Mesenchymal stem cell (in vitro differentiated cells and primary cell): Measurements from ENCODE around the gene CCNF.
"Not testable (repeated sequence)": the region's sequence is repeated elsewhere in the genome, so short reads cannot be mapped to it uniquely, and the experiment has no call there.

Experiments used
- DNase-seq: peaks from one replicate; pipeline ENCODE4 v3.0.0-alpha.2; 2013
- H2AFZ ChIP-seq: one replicate; pipeline ENCODE4 v1.6.1; 2013; ENCODE audit warnings: low read depth, mild to moderate bottlenecking, control low read depth, inconsistent platforms, low read length, moderate library complexity
- H2AK5ac ChIP-seq: 2 replicates; pipeline ENCODE4 v1.6.1; 2013; ENCODE audit warnings: low read length, moderate library complexity, mild to moderate bottlenecking, inconsistent platforms; ENCODE audit not compliant: severe bottlenecking
- H2BK120ac ChIP-seq: one replicate; pipeline ENCODE4 v1.6.1; 2013; ENCODE audit warnings: low read depth, mild to moderate bottlenecking, inconsistent platforms, low read length, moderate library complexity
- H2BK12ac ChIP-seq, 2 experiments: one replicate each; pipeline ENCODE4 v1.6.1; 2013; ENCODE audit warnings: inconsistent platforms in 2 of 2, low read length in 2 of 2, mild to moderate bottlenecking in 2 of 2, moderate library complexity in 2 of 2, control low read depth in 1 of 2
- H2BK15ac ChIP-seq: one replicate; pipeline ENCODE4 v1.6.1; 2013; ENCODE audit warnings: mild to moderate bottlenecking, low read depth, inconsistent platforms; ENCODE audit not compliant: poor library complexity, severe bottlenecking
- H2BK5ac ChIP-seq: 2 replicates; pipeline ENCODE4 v1.6.1; 2013; ENCODE audit warnings: low read depth, mild to moderate bottlenecking, low read length, control low read depth, inconsistent platforms; ENCODE audit not compliant: poor library complexity, severe bottlenecking
- H3K14ac ChIP-seq, 2 experiments: one replicate each; pipeline ENCODE4 v1.6.1; 2013; ENCODE audit warnings: inconsistent platforms in 2 of 2, low read length in 2 of 2, control low read depth in 1 of 2, mild to moderate bottlenecking in 1 of 2, moderate library complexity in 1 of 2
- H3K18ac ChIP-seq, 2 experiments: one replicate each; pipeline ENCODE4 v1.6.1; 2013; ENCODE audit warnings: inconsistent platforms in 2 of 2, low read length in 2 of 2, control low read depth in 1 of 2, low read depth in 1 of 2, mild to moderate bottlenecking in 1 of 2
- H3K23ac ChIP-seq, 2 experiments: one replicate each; pipeline ENCODE4 v1.6.1; 2013; ENCODE audit warnings: inconsistent platforms in 2 of 2, low read length in 2 of 2, mild to moderate bottlenecking in 2 of 2, moderate library complexity in 2 of 2, control low read depth in 1 of 2
- H3K27ac ChIP-seq: 2 replicates; pipeline ENCODE4 v1.5.1; 2013; ENCODE audit warnings: mild to moderate bottlenecking, moderate library complexity, low read length, control low read depth, inconsistent platforms; ENCODE audit not compliant: poor library complexity, severe bottlenecking
- H3K27me3 ChIP-seq, 2 experiments: 2 replicates each; pipeline versions ENCODE4 v1.6.1 to v1.7.0; 2013; ENCODE audit warnings: low read length in 2 of 2, mild to moderate bottlenecking in 2 of 2, moderate library complexity in 2 of 2, control low read depth in 1 of 2, inconsistent platforms in 1 of 2; ENCODE audit not compliant: control insufficient read depth in 1 of 2, insufficient read depth in 1 of 2
- H3K36me3 ChIP-seq, 2 experiments: 2 replicates each; pipeline versions ENCODE4 v1.6.1 to v1.7.0; 2013; ENCODE audit warnings: low read length in 2 of 2, control low read depth in 1 of 2, inconsistent platforms in 1 of 2, low read depth in 1 of 2, mild to moderate bottlenecking in 1 of 2; ENCODE audit not compliant: insufficient read depth in 2 of 2, control insufficient read depth in 1 of 2
- H3K4ac ChIP-seq, 2 experiments: one replicate each; pipeline ENCODE4 v1.6.1; 2013; ENCODE audit warnings: inconsistent platforms in 2 of 2, low read length in 2 of 2, mild to moderate bottlenecking in 2 of 2, moderate library complexity in 2 of 2, control low read depth in 1 of 2, low read depth in 1 of 2
- H3K4me1 ChIP-seq: 2 replicates; pipeline ENCODE4 v1.6.1; 2013; ENCODE audit warnings: low read depth, low read length, control low read depth; ENCODE audit not compliant: control insufficient read depth, insufficient read depth
- H3K4me2 ChIP-seq: 2 replicates; pipeline ENCODE4 v1.6.1; 2013; ENCODE audit warnings: low read length, mild to moderate bottlenecking, inconsistent platforms; ENCODE audit not compliant: poor library complexity, severe bottlenecking
- H3K4me3 ChIP-seq, 2 experiments: 2 replicates each; pipeline versions ENCODE4 v1.5.1 to v1.7.0; 2013; ENCODE audit warnings: low read length in 2 of 2, mild to moderate bottlenecking in 2 of 2, control low read depth in 1 of 2, low read depth in 1 of 2; ENCODE audit not compliant: insufficient read depth in 1 of 2
- H3K79me1 ChIP-seq: replicated peaks from 2 replicates; pipeline ENCODE4 v1.6.1; 2013; ENCODE audit warnings: mild to moderate bottlenecking, control low read depth, low read length, inconsistent platforms; ENCODE audit not compliant: poor library complexity, severe bottlenecking
- H3K9ac ChIP-seq: 2 replicates; pipeline ENCODE4 v1.7.0; 2013; ENCODE audit warnings: mild to moderate bottlenecking, low read length, moderate library complexity
- H3K9me3 ChIP-seq: 2 replicates; pipeline ENCODE4 v1.7.0; 2013; ENCODE audit warnings: mild to moderate bottlenecking, low read length; ENCODE audit not compliant: control insufficient read depth
- H4K8ac ChIP-seq: one replicate; pipeline ENCODE4 v1.6.1; 2013; ENCODE audit warnings: inconsistent platforms, mild to moderate bottlenecking, low read length, moderate library complexity
- H4K91ac ChIP-seq: one replicate; pipeline ENCODE4 v1.6.1; 2013; ENCODE audit warnings: mild to moderate bottlenecking, low read length, inconsistent platforms
- WGBS: methylation state at CpG from one replicate; pipeline ENCODE4 v1.1.7; 2013; ENCODE audit warnings: mixed read lengths; 5-methylcytosine and 5-hydroxymethylcytosine counted together

The CCNF gene

DNA sequence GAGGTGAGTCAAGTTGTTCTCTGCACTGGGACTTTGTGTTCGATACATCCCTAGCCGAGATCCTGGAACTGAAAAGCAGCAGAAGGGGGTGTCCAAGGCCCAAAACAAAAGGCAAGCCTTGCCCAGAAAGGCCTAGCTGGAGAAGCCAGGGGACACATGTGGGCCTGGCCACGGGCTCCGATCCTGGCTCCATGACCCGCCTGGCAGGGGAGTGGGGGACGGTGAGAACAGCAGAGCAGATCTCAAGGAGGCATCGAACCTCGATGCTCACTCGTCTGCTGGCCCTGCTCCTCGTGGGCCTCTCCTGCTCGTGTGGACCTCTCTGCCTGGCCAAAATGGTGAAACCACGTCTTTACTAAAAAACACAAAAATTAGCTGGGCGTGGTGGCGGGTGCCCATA, 8.9 kb downstream of the CCNF start:
- Histone ChIP-seq H3K36me3 (peaks cover 46 to 53% of the 10 kb centered on the region in 2 experiments), H3K27me3 (no peaks in the 10 kb centered on the region), H2BK12ac (no peak overlapping the region), H2BK5ac (no peak overlapping the region), H3K18ac (no peak overlapping the region), H4K91ac (no peak overlapping the region), H3K23ac (no peak overlapping the region), H3K27ac (no peak overlapping the region), H4K8ac (no peak overlapping the region), H3K4me2 (no peak overlapping the region), H3K4ac (no peak overlapping the region), H3K4me3 (no peak overlapping the region), H3K14ac (no peak overlapping the region), H2AK5ac (no peak overlapping the region), H3K9me3 (no peaks in the 10 kb centered on the region), H2AFZ (no peak overlapping the region), H3K79me1 (peaks cover 45% of the 10 kb centered on the region), H2BK120ac (no peak overlapping the region), H2BK15ac (no peak overlapping the region), H3K4me1 (no peaks in the 10 kb centered on the region), H3K9ac (no peak overlapping the region)
- no peak for DNase-seq
- WGBS = 99% methylated on average over 14 of the region's 14 CpGs

DNA sequence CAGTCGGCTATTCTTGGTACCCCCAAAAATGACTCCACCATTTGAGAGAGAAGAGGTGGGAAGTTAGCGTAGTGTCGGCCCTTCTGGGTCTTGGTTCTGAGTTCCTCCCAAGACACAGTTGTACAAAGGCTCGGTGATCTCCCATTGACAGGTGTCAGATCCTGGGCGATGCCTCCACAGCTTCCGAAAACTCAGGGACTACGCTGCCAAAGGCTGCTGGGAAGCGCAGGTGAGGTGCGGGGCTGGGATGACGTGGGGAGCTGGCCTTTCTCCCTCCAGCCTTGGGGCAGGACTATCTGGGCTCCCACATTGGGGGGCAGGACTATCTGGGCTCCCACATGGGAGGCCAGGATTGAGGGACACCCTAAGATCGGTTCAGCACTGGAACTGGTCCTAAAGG, 10.4 kb downstream of the CCNF start:
- H3K23ac ChIP-seq = no peak overlapping the region
- H2BK15ac ChIP-seq = no peak overlapping the region
- no peaks in the 10 kb centered on the region for H3K4me1 ChIP-seq
- no peak overlapping the region for H2BK12ac ChIP-seq
- no peak overlapping the region for H3K4ac ChIP-seq
- H2AFZ ChIP-seq = no peak overlapping the region
- H3K9me3 ChIP-seq = no peaks in the 10 kb centered on the region
- H3K4me2 ChIP-seq = no peak overlapping the region
- H2AK5ac ChIP-seq = no peak overlapping the region
- no peak overlapping the region for H3K18ac ChIP-seq
- H2BK5ac ChIP-seq = no peak overlapping the region
- WGBS = 98% methylated on average over 11 of the region's 11 CpGs
- peaks cover 38% of the 10 kb centered on the region for H3K79me1 ChIP-seq
- H2BK120ac ChIP-seq = no peak overlapping the region
- H3K9ac ChIP-seq = no peak overlapping the region
- no peak overlapping the region for H3K14ac ChIP-seq
- no peak overlapping the region for H4K8ac ChIP-seq
- no peak overlapping the region for H3K4me3 ChIP-seq
- no peak for DNase-seq
- H3K27ac ChIP-seq = no peak overlapping the region
- no peaks in the 10 kb centered on the region for H3K27me3 ChIP-seq
- no peak overlapping the region for H4K91ac ChIP-seq
- peaks cover 48 to 53% of the 10 kb centered on the region in 2 experiments for H3K36me3 ChIP-seq

DNA sequence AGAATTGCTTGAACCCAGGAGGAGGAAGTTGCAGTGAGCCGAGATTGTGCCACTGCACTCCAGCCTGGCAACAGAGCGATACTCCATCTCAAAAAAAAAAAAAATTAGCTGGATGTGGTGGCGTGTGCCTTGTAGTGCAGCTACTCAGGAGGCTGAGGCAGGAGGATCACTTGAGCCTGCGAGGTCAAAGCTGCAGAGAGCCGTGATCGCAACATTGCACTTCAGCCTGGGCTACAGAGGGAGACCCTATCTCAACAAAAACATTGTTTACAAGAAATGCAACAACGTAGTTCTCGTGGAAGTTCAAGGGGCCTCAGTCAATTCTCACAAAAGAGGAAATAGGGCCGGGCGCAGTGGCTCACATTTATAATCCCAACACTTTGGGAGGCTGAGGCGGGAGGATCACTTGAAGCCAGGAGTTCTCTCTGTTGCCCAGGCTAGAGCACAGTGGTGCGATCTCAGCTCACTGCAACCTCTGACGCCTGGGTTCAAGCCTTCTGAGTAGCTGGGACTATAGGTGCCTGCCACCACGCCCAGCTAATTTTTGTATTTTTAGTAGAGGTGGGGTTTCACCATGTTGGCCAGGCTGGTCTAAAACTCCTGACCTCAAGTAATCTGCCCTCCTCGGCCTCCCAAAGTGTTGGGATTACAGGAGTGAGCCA, 12.0 kb downstream of the CCNF start:
- H3K4me2 ChIP-seq, H3K4ac ChIP-seq, H2AK5ac ChIP-seq, H2BK120ac ChIP-seq, H3K27ac ChIP-seq, H3K14ac ChIP-seq, H3K9ac ChIP-seq, H2AFZ ChIP-seq, H2BK12ac ChIP-seq, H3K4me3 ChIP-seq, H3K9me3 ChIP-seq, H4K8ac ChIP-seq, H3K27me3 ChIP-seq, H2BK5ac ChIP-seq, H3K4me1 ChIP-seq, DNase-seq, H4K91ac ChIP-seq, H2BK15ac ChIP-seq, H3K18ac ChIP-seq, H3K23ac ChIP-seq: not testable (repeated sequence)
- Histone ChIP-seq H3K36me3 (peaks cover 52 to 62% of the 10 kb centered on the region in 2 experiments), H3K79me1 (peaks cover 36% of the 10 kb centered on the region)
- WGBS = 85% methylated on average over 14 of the region's 15 CpGs

DNA sequence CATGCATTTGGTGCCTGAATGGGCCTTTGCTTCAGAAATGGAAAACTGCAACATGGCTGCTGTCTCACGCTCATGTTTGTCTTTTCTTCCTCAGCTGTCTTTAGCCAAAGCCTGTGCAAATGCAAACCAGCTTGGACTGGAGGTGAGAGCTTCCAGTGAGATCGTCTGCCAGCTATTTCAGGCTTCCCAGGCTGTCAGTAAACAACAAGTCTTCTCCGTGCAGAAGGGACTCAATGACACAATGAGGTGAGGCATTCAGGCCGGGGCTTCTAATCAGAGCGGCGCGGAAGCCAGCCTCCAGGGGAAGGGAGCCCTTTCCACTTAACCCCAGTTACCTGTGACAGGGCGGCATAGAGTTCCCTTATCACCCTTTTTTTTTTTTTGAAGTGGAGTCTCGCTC, 14.3 kb downstream of the CCNF start:
- H2BK5ac ChIP-seq = no peak overlapping the region
- H3K4me3 ChIP-seq = no peak overlapping the region
- H3K18ac ChIP-seq = no peak overlapping the region
- no peak overlapping the region for H3K9ac ChIP-seq
- no peaks in the 10 kb centered on the region for H3K9me3 ChIP-seq
- DNase-seq = no peak
- no peak overlapping the region for H3K23ac ChIP-seq
- no peak overlapping the region for H2BK15ac ChIP-seq
- H4K91ac ChIP-seq = no peak overlapping the region
- peaks cover 6% of the 10 kb centered on the region for H3K4me1 ChIP-seq
- peaks cover 41 to 51% of the 10 kb centered on the region in 2 experiments for H3K36me3 ChIP-seq
- H3K4me2 ChIP-seq = no peak overlapping the region
- H4K8ac ChIP-seq = no peak overlapping the region
- no peak overlapping the region for H2BK120ac ChIP-seq
- 93% methylated on average over 8 of the region's 9 CpGs for WGBS
- no peak overlapping the region for H3K14ac ChIP-seq
- H3K27ac ChIP-seq = no peak overlapping the region
- H3K79me1 ChIP-seq = peaks cover 21% of the 10 kb centered on the region
- H2AFZ ChIP-seq = no peak overlapping the region
- H3K4ac ChIP-seq = no peak overlapping the region
- H3K27me3 ChIP-seq = no peaks in the 10 kb centered on the region
- no peak overlapping the region for H2BK12ac ChIP-seq
- H2AK5ac ChIP-seq = no peak overlapping the region
